Mammary epithelial cell (primary cell): ENCODE data around the gene GUCY2D.

ENCODE experiments used
- EZH2 ChIP-seq: IDR thresholded peaks from 2 replicates; pipeline ENCODE4 v1.6.1; 2012; ENCODE audit warnings: low read length, inconsistent platforms, borderline replicate concordance
- TF ChIP-seq, protein P1 (sequence below), 2 donors: IDR thresholded peaks in 1 of 2; conservative IDR thresholded peaks in 1 of 2; 2 replicates each; pipeline ENCODE4 v1.5.1; 2011 to 2012; ENCODE audit warnings: inconsistent platforms in 2 of 2, low read length in 2 of 2, mild to moderate bottlenecking in 2 of 2, control low read depth in 1 of 2, low read depth in 1 of 2; ENCODE audit not compliant: insufficient read depth in 1 of 2; ENCODE audit errors: extremely low read depth in 1 of 2

DNA sequence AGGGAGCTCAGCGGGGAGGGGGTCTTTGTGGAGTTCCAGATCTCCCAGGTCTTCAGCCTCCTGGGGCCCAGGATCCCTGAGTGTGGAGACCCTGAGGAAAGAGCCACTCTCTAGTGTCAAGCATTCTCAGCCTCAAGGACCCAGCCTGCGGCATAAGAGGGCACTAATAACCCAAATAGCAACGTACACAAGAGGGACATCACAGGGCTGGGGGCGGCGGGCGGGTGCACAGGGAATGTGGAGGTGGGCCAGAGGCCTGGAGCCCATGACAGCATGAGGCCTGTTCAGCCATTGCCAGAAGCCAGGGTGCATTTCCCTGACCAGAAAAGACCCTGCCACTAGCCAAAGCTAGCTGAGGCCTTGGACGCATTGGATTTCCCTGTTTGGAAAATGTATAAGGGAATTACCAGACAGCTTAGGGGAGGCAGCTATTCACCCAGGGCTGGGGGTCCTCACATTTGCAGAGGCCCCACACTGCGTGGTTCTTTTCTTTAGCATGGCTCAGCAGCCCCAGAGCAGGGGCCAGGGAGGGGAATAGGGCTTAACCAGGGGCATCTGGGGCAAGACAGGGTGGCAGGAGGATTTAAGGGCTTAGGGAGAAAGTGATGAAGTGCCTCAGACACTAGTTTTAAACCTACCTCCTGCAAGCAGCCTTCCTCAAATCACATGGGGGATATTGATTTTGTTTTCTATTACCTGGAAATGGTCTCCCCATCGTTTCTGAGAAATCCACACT lies 22.9 kb downstream of the GUCY2D start:
- TF ChIP-seq, protein P1, sequence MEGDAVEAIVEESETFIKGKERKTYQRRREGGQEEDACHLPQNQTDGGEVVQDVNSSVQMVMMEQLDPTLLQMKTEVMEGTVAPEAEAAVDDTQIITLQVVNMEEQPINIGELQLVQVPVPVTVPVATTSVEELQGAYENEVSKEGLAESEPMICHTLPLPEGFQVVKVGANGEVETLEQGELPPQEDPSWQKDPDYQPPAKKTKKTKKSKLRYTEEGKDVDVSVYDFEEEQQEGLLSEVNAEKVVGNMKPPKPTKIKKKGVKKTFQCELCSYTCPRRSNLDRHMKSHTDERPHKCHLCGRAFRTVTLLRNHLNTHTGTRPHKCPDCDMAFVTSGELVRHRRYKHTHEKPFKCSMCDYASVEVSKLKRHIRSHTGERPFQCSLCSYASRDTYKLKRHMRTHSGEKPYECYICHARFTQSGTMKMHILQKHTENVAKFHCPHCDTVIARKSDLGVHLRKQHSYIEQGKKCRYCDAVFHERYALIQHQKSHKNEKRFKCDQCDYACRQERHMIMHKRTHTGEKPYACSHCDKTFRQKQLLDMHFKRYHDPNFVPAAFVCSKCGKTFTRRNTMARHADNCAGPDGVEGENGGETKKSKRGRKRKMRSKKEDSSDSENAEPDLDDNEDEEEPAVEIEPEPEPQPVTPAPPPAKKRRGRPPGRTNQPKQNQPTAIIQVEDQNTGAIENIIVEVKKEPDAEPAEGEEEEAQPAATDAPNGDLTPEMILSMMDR (conservative IDR thresholded peaks at IDR 0.05 in 1 of 2, IDR thresholded peaks at IDR 0.05 in 1 of 2; ENCODE audit: extremely low read depth in 1 of 2, insufficient read depth in 1 of 2, low read depth in 1 of 2, low read length in 2 of 2), result no peak
- TF ChIP-seq EZH2, result no peak
